IPS-18c (cell line): ENCODE measurements around the gene TSPAN33.

Source experiments
- H3K4me3 ChIP-seq: 2 replicates; pipeline ENCODE4 v1.7.0; 2013; ENCODE audit warnings: low read depth, mild to moderate bottlenecking, low read length, moderate library complexity; ENCODE audit not compliant: insufficient read depth
- H3K9me3 ChIP-seq: one replicate; pipeline ENCODE4 v1.6.1; 2013; ENCODE audit warnings: mild to moderate bottlenecking, low read length, moderate library complexity; ENCODE audit not compliant: control insufficient read depth, insufficient read depth

TSPAN33 gene

DNA sequence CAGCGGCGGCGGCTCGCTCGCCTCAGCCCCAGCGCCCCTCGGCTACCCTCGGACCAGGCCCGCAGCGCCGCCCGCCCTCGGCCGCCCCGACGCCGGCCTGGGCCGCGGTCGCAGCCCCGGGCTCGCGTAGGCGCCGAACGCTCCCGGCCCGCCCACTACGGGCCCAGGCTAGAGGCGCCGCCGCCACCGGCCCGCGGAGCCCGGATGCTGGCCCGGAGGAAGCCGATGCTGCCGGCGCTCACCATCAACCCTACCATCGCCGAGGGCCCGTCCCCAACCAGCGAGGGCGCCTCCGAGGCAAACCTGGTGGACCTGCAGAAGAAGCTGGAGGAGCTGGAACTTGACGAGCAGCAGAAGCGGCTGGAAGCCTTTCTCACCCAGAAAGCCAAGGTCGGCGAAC lies 18.2 kb upstream of the TSPAN33 start:
- H3K4me3 ChIP-seq, result no peak overlapping the region
- no peaks in the 10 kb centered on the region for H3K9me3 ChIP-seq

DNA sequence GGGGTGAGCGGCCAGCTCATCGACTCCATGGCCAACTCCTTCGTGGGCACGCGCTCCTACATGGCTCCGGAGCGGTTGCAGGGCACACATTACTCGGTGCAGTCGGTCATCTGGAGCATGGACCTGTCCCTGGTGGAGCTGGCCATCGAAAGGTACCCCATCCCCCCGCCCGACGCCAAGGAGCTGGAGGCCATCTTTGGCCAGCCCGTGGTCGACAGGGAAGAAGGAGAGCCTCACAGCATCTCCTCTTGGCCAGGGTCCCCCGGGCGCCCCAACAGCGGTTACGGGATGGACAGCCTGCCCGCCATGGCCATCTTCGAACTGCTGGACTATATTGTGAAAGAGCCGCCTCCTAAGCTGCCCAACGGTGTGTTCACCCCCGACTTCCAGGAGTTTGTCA lies 17.4 kb upstream of the TSPAN33 start:
- H3K9me3 ChIP-seq, result no peaks in the 10 kb centered on the region
- H3K4me3 ChIP-seq, result no peak overlapping the region

DNA sequence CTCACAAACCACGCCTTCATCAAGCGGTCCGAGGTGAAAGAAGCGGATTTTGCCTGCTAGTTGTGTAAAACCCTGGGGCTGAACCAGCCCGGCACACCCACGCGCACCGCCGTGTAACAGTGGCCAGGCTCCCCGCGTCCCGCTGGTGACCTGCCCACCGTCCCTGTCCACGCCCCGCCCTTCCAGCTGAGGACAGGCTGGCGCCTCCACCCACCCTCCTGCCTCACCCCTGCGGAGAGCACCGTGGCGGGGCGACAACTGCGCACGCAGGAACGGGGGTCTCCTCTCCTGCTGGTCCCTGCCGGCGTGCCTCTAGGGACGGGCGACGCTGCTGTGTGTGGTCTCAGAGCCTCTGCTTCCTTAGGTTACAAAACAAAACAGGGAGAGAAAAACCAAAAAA lies 16.9 kb upstream of the TSPAN33 start:
- no peak overlapping the region for H3K4me3 ChIP-seq

DNA sequence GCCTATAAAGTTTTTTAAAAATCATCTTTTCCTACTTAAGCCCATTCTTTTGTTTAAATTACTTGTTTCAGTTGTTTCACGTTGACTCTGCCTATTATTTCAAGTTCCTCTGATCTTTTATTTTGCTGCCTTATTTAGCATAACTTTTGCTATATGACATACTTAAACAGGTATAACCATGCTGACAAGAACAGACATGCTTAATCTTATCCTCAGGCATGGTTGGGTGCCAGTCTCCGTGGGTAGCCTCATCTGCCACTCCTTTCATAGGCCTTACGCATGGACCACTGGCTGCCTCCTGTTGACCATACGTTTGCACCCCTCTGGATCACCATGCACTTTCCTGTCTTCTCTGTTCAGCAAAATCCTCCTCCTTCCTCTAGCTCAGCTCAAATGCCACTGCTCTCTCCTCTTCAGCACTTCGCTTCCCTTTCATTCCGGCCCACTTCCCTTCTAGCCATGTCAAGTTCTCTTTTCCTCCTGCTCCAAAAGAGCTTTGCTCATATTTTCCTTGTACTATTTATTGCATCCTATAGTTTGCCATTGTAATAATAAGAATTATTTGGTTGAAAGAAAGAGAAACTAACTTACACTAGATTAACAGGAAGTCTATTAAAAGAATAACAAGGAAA lies 10.0 kb upstream of the TSPAN33 start:
- H3K9me3 ChIP-seq, result no peaks in the 10 kb centered on the region
- no peak overlapping the region for H3K4me3 ChIP-seq

More for the DNA sequence above, 16.9 kb upstream of the TSPAN33 start:
- H3K9me3 ChIP-seq, result no peaks in the 10 kb centered on the region

DNA sequence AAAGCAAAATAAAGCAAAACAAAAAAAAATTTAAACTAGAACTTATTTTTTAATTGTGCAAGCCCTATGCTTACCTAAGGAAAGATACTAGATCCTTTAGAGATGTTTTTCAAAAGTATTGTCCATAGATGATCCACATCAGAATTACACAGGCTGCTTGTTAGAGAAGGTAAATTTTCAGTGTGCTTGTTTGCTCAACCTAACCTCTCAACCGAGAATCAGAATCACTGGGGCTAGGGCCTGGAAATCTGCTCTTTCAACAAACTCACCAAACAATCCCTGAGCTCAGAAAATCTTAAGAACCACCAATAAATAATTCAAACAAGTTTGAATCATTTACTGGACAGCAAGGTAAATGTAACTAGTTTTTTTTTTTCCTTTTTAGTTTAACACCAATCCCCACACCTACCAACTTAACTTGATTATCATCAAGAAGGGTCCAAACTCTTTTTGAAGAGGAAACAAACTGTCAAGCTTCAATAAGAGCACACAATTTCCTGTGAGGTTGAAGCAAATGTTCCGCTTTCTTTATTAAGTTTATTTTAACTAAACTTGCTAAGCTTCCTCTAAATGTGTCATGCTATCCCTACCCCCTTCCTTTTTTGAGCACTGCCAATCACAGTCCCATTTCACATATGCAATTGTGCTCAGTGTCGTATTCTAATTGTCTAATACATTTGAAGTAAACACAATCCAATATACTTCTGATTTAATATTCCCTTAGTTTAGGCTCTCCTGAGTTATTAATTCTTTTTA lies 7.4 kb upstream of the TSPAN33 start:
- no peaks in the 10 kb centered on the region for H3K9me3 ChIP-seq
- no peak overlapping the region for H3K4me3 ChIP-seq

DNA sequence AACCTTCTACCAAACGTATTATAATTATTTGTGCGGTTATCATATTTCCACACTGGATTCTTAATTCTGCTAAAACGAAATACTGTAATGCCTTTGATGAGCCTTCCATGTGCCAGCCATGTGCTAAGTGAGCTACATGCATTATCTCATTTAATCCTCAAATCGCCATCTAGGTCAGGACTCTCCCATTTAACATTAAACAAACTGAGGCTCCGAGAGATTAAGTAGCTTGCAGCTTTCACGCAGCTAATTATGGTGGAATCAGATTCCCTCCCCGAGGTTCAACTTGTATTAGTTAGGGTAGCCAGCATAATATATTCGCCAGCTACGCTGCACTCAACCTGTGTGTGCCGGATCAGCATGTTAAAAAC lies 798 bp upstream of the TSPAN33 start:
- Histone ChIP-seq H3K4me3 (peak overlapping the region; percentile 75; the same call in 1 of the 2 replicates), H3K9me3 (no peaks in the 10 kb centered on the region)

DNA sequence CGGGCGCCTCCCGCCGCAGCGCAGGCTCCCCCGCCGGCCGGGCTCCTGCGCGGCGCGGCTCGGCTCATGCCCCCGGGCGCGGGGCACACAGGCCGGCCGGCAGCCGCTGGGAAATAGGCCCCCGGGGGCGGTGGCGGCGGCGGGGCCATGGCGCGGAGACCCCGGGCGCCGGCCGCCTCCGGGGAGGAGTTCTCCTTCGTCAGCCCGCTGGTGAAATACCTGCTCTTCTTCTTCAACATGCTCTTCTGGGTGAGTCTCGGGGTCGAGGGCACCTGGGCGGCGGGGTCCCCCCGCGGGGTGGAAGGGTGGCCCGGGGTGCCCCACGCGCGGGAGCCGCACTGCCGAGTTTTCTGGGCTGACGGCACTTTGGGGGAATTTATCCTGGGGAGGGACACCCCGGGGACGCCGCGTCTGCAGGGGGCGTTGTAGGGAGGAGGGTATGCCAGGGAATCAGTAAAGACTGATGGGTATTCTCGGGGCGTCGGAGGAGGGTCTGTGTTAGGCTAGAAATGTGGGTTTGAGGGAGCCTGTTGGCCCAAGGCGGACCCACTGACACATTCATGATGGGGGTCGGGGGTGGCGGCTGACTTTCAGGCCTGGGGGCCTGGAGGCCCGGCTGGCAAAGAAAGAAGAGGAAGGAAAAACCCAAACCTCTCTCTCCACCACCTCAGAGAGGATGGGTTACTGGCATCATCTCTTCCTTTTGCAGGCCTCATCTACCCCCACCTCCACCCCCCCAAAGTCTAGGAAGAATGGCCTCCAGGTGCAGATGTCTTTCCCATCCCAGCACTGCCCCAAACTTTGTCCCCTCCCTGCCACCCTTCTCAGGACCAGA lies 544 bp downstream of the TSPAN33 start:
- H3K9me3 ChIP-seq, result no peaks in the 10 kb centered on the region
- peak overlapping the region; percentile 75 for H3K4me3 ChIP-seq

DNA sequence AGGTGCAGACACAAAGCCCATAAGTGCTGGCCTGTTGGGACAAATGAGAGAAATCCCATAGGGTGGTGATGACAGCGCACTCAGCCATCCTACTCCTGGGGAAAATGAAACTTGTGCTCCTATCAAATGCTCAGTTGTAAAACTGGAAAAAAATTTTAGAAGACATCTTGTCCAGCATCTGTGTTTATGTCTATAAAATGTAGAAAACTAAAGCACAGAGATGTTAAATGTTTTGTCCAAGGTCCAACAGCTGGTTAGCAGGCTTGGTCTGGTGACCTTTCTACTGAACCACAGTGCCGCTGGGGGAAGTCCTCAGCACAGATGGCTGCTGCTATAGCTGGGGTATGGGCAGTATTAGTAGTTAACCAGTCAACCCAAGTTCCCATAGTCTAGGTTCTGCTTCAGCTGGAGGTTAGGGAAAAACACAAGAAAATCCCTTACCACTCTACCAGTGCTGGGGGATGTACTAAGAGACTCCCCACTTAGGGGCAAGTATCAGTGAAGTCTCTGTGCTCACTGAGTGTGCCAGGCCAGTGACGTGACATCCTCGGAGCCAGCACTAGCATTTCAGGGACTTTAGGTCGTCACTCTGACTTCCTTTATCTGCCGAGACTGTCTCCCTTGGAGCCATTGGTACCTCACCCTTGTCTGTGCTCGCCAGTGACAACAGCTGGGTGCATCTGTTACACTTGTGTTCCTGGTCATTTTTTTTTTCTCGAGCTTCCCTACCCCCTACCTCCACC lies 1.9 kb downstream of the TSPAN33 start:
- H3K4me3 ChIP-seq, result no peak overlapping the region
- H3K9me3 ChIP-seq, result no peaks in the 10 kb centered on the region

DNA sequence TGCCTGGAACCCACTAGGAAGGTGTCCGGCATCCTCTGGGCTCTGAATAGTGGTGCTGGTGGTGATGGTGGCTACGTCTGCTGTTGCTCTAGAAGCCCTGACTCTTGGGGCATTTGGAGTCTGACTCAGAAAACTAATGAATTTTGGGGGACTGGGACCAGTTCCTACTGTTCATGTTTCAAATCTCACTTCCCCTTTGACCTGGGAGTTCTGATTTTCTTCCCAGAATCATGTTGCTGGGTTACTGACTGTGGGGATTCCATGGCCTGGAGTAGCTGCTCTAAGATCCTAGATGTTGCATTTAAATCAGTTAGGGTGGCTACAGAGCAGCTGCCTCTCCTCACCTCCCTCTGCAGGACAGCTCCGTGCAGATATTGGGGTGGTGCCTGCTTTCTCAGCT lies 3.2 kb downstream of the TSPAN33 start:
- Histone ChIP-seq H3K9me3 (no peaks in the 10 kb centered on the region), H3K4me3 (no peak overlapping the region)

DNA sequence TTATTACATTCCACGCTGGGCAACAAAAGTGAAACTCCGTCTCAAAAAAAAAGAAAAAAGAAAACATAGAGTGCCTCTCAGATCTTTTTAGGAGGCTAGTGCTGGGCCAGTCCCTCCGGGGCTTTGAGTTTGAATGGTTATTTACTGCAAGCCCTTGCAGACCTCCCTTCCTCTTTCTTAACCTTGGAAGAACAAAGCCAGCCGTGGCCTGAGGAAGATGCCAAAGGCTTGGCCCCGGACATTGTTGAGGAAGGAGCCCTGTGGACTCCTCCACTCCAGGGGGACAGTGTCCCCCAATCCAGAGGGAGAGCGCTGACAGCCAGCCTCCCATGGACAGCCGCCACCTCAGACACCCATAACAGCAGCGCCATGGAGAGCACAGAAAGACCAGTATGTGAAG lies 5.0 kb downstream of the TSPAN33 start:
- H3K4me3 ChIP-seq, result no peak overlapping the region
- H3K9me3 ChIP-seq, result no peaks in the 10 kb centered on the region

DNA sequence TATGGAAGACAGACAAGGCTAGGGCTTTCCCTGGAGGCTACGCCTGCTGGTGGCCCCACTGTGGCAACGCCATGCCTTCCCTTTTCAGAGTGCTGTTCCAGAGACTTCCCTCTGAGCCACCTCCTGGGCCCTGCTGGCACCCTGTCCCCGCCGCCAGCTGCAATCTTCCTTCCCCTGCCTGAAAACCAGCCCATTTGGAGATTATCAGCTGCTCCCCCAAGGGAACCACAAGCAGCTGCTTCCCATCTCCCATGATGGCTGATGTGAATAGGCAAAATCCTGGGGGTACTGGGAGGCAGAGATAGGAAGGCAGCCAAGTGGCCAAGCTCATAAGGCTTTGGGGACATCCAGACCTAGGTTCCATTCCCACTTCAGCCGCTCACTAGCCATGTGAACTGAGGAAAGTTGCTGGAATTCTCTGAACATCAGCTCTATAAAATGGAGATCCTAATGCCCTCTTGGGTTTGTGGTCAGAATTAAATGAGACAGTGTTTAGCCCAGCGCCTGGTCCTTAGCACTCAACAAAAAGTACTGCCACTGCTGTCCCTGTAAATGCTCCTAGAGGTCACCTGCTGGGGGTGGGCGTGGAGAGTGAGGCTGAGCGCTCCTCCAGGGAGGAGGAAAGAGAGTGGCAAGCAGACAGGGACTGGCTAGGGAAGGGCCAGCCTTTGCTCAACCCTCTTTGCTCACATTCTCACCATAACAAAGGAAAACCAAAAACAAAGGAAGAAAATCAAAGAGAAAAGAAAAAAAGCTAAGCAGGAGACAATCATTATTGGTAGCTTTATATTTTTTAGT lies 5.9 kb downstream of the TSPAN33 start:
- Histone ChIP-seq H3K9me3 (no peaks in the 10 kb centered on the region), H3K4me3 (no peak overlapping the region)

DNA sequence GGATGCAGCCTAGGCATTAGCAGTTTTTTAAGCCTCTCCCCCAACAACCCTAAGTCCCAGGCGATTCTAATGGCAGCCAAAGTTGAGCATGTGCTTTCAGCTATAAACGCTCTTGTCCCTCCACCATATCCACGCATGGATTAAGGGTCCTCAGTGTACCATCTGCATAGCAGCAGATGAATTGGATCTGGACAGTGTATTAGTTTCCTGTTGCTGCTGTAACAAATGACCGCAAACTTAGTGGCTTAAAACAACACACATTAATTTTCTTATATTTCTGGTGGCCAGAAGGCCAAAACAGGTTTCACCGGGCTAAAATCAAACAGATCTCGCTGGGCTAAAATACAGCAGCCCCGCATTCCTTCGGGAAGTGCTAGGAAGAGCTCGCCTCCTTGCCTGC lies 13.1 kb downstream of the TSPAN33 start:
- H3K4me3 ChIP-seq, result no peak overlapping the region
- H3K9me3 ChIP-seq, result no peaks in the 10 kb centered on the region

DNA sequence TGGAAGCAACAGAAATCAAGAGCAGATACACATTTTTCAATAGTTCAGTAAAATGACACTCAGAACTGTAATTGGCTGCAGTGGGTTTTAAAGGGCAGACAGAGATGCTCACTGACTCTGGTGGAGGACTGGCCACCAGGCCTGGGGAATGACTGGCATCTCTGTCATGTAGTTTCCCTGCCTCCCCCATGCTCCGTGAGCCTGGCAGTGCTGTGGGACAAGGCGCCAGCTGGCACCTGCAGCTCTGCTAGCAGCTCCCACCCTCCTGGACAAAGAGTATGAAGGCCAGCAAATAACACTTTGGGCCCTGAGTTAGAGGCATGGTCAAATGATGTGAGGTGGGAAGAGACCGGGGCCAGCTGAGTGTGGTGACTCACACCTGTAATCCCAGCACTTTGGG lies 15.0 kb downstream of the TSPAN33 start:
- Histone ChIP-seq H3K9me3 (no peaks in the 10 kb centered on the region), H3K4me3 (no peak overlapping the region)

DNA sequence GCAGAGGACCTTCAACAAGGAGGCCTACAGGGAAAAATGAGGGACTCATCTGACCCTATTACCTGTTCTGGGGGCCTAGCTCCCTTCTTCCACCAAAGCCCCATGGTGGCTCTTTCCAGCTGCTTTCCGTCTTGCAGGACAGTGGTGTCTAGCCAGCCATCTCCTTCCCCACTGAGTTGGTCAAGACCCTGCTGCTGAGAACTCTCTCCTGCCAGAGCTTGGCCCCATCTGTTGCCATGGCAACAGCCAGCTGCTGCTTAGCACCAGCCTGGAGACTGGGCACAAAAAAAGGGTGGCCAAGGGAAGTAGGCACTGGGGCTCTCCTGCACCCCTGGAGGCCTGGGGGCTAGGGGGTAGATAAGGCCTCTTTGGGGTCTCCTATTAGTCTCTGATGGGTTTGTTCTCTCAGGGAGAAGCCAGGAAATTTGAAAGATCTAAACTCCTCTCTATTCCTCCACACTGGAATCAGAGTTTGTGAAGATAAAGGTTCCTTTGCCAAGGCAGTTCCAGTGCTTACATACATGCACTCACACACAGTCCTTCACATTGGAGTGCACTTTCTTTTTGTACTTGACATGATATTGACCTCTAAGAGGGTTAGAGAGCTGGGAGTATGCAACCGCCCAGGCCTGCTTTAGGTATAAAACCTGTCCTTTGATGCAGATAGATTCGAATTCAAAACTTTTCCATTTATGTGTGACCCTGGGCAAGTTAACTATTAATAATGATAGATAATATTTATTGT lies 15.8 kb downstream of the TSPAN33 start:
- H3K9me3 ChIP-seq, result no peaks in the 10 kb centered on the region
- no peak overlapping the region for H3K4me3 ChIP-seq

DNA sequence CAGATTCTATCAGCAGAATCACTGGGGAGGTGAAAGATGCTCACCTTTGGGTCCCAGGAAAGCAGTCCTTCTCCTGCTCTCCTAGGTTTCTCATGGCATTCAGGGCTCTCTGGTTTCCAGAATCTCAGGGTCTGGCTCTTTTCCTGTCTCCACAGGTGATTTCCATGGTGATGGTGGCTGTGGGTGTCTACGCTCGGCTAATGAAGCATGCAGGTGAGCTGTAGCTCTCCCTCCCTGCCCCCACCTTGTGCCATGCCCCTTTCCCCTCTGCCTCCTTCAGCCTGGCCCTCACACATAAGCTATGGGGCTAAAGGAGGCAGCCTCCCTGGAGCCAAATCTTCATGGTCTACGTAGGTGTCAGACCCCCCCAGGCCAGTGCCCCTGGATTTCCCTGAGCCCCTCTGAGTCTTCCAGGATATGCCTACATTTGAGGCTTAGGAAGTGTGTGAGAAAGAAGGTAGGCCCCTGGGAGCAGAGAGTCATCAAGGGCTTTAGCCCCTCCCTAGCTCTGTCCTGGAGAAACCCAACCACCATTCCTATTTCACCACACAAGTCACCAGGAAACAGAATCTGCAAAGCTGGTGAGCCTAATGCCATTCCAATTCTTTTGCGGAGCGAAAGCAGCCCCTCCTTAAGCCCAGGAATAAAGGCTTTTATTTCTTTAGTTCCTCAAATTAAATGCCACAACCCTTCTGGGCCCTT lies 17.2 kb downstream of the TSPAN33 start:
- no peaks in the 10 kb centered on the region for H3K9me3 ChIP-seq
- no peak overlapping the region for H3K4me3 ChIP-seq

DNA sequence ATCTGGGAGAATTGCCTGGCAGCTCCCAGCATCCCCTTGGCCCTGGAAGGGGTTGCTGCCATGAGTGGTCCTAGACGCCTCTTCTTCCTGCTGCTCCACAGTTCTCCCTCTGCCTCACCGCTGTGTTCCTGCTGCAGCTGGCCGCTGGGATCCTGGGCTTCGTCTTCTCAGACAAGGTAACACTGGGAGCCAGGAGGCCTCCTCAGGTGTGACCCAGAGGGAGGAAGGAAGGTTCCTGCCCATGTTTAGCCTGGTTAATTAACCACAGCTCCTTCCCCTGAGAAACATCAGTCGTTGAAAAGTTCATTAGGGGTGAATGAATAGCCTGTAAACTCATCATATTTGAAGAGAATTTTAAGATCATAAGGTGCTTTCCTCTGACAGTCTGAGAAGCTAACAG lies 18.2 kb downstream of the TSPAN33 start:
- H3K4me3 ChIP-seq, result no peak overlapping the region
- no peaks in the 10 kb centered on the region for H3K9me3 ChIP-seq
